T-helper 1 cell treated with Interleukin-12 subunit alpha and Interleukin-12 subunit beta and Interleukin-4 antibody, amounts not matched to agents 30 μg/mL and 1 μg/mL, for 36 hours (primary cell): ENCODE measurements around the gene PLCH1.

ENCODE experiments used
- H3K27ac Mint-ChIP-seq: one replicate; pipeline ENCODE4 v1.8.0; 2021; ENCODE audit warnings: mild to moderate bottlenecking, mixed read lengths
- H3K27me3 Mint-ChIP-seq: one replicate; pipeline ENCODE4 v1.8.0; 2021; ENCODE audit warnings: low read depth, mixed read lengths
- H3K36me3 Mint-ChIP-seq: one replicate; pipeline ENCODE4 v1.8.0; 2021; ENCODE audit warnings: low read depth, mixed read lengths
- H3K4me1 Mint-ChIP-seq: one replicate; pipeline ENCODE4 v1.8.0; 2021; ENCODE audit warnings: low read depth, mixed read lengths
- H3K4me3 Mint-ChIP-seq: one replicate; pipeline ENCODE4 v1.8.0; 2021; ENCODE audit warnings: mild to moderate bottlenecking, moderate library complexity, mixed read lengths
- H3K9me3 Mint-ChIP-seq: one replicate; pipeline ENCODE4 v1.8.0; 2021; ENCODE audit warnings: mixed read lengths

Gene PLCH1

DNA sequence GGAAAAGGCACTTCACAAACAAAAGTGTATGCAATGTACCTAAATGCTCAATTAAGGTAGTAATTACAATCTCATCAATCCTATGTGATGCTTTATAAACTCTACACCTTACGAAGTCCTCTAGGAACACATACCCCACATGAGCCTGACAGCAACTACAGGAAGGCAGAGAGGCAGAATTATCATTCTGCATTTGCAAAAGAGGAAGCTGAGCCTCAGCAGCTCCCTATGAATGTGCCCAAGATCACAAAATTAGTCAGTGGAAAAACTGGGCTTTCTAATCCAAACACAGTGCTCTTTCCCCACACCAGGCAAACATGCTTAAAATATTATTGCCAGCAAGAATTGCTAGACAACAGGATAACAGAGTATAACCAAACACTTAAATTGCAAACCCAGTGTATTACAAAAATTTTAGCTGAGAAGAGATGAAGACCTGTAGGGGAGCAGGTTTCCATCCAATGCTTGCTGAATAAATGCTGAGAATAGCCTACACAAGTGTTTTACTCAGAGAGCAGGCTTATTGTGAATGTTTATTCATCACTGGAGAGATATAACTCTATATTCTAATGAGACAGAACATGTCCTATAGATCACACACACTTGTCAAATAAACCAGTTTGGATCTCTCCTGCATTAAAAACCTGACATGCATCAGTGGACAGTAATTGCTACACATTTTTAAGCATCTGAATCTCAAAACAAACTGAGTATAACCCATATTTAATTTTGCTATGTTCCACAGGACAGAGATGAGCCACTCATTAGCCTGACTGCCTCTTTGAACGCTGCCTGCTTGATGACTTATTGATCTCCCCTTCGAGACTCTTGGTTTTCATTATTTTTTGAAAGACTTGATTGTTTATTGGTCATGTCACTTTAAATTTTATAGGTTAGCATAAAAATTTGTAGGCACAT lies 62.2 kb downstream of the PLCH1 start:
- no peak overlapping the region for H3K4me3 Mint-ChIP-seq
- H3K27me3 Mint-ChIP-seq, result no peaks in the 10 kb centered on the region
- H3K36me3 Mint-ChIP-seq, result no peaks in the 10 kb centered on the region
- H3K4me1 Mint-ChIP-seq, result no peaks in the 10 kb centered on the region
- H3K9me3 Mint-ChIP-seq, result no peaks in the 10 kb centered on the region
- H3K27ac Mint-ChIP-seq, result no peak overlapping the region

DNA sequence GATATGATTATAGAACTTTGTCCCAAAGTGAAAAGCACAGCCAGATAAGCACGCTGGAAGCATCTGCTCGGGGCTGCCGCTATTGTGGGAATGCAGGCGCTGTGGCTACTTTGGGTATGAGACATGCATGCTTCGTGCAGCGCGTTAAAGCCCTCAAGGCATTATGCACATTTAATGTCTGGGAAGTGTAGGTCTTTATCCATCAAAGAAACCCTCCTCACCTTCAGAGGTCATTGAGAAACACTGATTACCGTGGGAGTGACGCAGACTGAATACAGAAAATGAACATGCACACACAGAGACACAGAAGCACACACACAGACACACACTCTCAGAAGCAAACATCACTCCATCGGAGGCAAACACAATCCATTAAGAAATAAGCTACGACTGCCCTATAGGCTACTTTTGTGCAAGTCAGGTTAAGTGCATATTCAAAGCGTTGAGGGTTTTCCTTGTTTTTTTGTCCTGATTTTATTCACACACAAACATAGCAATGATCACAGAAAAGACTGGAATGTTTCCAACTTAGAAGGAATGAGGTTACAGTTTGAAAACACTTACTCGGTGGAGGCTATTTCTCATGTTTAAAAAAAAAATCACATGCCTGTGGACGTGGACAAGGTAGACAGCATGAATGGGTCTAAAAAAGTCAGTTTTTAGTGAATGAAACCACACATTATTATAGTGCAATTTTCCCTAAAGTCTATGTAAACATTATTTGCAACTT lies 68.5 kb downstream of the PLCH1 start:
- H3K36me3 Mint-ChIP-seq, result no peaks in the 10 kb centered on the region
- no peak overlapping the region for H3K4me3 Mint-ChIP-seq
- H3K4me1 Mint-ChIP-seq, result no peaks in the 10 kb centered on the region
- no peaks in the 10 kb centered on the region for H3K9me3 Mint-ChIP-seq
- H3K27me3 Mint-ChIP-seq, result peaks cover 10% of the 10 kb centered on the region
- H3K27ac Mint-ChIP-seq, result no peak overlapping the region

DNA sequence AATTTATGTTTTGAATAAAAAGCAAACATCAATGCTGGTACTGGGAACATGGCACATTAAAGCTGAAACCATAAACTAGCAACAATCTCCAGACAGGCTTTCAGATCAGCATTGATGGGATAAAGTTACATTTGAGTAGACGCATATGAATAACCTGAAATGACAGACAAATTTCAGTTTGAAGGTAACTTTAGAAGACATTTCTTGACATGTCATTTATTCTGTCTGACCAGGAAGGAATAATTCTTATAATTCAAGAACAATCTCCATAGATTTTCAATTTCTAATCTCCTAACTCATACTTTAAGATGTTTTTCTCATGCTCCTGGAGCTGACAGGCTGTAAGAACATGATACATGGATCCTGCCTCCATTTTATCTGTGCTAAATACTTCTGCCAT lies 69.8 kb downstream of the PLCH1 start:
- Mint-ChIP-seq H3K27ac (no peak overlapping the region), H3K4me1 (no peaks in the 10 kb centered on the region), H3K9me3 (no peaks in the 10 kb centered on the region), H3K4me3 (no peak overlapping the region), H3K36me3 (no peaks in the 10 kb centered on the region), H3K27me3 (peaks cover 10% of the 10 kb centered on the region)

DNA sequence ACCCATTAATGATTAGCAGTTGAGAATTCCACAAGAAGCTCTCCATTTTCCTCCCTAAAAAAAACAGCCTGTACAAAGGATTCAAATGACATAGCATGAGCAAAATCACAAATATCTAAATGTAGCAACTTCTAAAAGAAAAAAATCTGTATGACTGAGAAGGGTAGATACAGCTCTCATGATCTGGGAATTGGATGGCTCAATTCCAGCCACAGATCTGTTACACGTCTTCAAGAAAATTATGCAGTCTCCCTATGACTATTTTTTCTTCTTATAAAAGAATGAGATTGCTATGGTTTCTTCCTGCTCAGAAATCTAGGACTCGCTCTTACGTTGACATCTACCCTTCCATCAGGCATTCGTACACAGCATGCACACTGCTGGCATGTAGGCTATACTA lies 71.5 kb downstream of the PLCH1 start:
- H3K36me3 Mint-ChIP-seq, result no peaks in the 10 kb centered on the region
- peaks cover 10% of the 10 kb centered on the region for H3K27me3 Mint-ChIP-seq
- no peak overlapping the region for H3K4me3 Mint-ChIP-seq
- no peak overlapping the region for H3K27ac Mint-ChIP-seq
- no peaks in the 10 kb centered on the region for H3K4me1 Mint-ChIP-seq
- H3K9me3 Mint-ChIP-seq, result no peaks in the 10 kb centered on the region

DNA sequence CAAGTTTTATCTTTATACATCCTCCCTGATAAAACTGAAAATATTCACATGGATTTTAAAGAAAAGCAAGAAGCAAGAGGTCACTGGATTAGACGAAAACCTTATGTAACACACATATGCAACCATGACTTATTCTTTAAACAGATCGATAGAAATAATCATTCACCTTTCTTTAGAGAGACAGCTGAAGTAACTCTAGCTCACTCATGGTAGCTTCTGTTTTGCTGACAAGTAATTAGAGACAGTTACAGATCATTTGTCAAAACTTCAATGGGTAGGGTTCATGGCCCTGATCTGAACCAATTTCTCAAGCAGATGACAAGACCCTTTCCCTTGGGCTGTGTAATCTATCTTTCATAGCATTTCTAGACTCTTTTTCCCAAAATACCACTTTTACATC lies 74.5 kb downstream of the PLCH1 start:
- no peak overlapping the region for H3K27ac Mint-ChIP-seq
- peaks cover 10% of the 10 kb centered on the region for H3K27me3 Mint-ChIP-seq
- no peak overlapping the region for H3K4me3 Mint-ChIP-seq
- no peaks in the 10 kb centered on the region for H3K36me3 Mint-ChIP-seq
- no peaks in the 10 kb centered on the region for H3K4me1 Mint-ChIP-seq
- no peaks in the 10 kb centered on the region for H3K9me3 Mint-ChIP-seq

DNA sequence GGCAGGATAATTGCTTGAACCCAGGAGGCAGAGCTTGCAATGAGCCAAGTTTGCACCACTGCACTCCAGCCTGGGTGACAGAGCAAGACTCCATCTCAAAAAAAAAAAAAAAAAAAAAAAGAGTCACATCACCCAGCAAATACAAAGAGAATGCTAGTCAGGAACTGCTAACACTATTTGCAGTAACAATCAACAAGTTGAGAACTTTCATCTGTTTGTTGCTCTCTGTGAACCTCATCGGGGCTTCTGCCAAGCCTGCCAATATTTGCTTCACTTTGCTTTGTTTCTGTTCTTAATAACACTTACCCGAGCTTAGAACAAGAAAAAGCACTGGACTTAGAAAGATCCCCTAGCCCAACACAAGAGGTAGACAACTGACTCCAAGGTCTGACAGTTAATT lies 76.9 kb downstream of the PLCH1 start:
- no peaks in the 10 kb centered on the region for H3K9me3 Mint-ChIP-seq
- H3K4me1 Mint-ChIP-seq, result no peaks in the 10 kb centered on the region
- no peak overlapping the region for H3K27ac Mint-ChIP-seq
- no peak overlapping the region for H3K4me3 Mint-ChIP-seq
- peaks cover 10% of the 10 kb centered on the region for H3K27me3 Mint-ChIP-seq
- H3K36me3 Mint-ChIP-seq, result no peaks in the 10 kb centered on the region

DNA sequence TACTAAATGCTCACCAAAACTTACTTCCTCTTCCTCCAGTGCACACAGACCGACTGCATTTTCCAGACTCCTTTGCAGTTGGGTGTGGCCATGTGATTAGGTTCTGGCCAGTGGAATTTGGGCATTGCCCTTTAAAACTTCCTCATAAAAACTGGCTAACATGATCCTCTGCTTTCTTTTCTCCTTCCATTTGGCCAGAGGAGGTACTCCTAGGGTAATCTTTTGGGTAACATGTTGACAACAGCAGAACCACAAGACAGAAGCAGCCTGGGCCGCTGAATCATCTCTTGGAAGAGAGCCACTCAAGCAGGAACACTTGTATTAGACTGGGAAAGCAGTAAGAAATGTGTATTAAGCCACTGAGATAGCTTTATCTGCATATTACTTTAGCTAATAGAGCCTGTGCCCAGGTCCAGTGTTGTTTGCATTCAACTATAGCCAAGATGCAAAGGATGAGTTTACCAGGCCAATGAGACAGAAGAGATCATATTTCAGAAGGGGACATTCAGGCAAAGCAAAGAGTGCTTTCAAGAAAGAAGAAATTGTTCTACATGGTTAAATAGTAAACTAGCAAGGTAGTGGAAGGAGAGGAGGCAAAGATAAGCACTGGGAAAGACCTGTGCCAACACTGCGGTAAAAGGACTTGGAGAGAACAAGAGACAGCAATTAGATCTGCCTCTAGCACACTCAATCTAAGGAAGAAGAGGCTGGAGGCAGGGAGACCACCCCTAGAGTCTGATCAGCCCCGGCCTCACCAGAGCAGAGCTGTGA lies 79.8 kb downstream of the PLCH1 start:
- Mint-ChIP-seq H3K4me1 (no peaks in the 10 kb centered on the region), H3K36me3 (no peaks in the 10 kb centered on the region), H3K27ac (no peak overlapping the region), H3K4me3 (no peak overlapping the region), H3K9me3 (no peaks in the 10 kb centered on the region), H3K27me3 (peaks cover 4% of the 10 kb centered on the region)

DNA sequence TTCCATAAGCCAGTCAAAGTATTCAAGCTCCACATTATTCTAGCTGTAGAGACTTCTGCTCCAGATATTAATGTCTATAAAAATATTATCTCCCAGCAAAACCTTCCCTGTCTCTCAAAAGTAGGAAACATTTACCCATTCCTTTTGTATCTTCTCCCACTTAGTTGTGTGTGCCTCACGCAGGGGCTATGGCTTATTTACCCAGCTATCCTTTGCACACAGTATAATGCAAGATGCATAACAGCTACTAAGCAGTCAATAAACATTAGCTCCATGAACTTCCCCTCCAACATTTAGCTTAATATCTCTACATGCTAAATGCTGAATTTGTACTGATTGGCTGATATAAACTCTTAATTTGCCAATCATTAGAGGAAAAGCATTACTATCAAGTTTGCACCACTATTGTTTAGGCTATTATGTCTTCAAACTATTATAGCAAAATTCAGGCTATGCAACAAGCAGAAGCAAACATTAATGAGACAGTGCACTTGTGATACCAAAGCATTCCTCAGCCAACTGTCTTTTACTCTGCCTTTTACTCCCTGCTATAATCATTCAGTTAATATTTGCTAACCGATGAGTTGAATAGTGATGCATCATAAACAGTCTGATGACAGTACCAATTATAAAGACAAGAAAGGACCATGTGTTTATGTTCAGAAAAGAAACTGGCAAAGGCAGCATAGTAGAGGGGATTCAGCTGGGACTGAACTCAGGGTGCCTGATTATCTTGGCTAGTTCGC lies 81.2 kb downstream of the PLCH1 start:
- Mint-ChIP-seq H3K27ac (no peak overlapping the region), H3K36me3 (no peaks in the 10 kb centered on the region)

DNA sequence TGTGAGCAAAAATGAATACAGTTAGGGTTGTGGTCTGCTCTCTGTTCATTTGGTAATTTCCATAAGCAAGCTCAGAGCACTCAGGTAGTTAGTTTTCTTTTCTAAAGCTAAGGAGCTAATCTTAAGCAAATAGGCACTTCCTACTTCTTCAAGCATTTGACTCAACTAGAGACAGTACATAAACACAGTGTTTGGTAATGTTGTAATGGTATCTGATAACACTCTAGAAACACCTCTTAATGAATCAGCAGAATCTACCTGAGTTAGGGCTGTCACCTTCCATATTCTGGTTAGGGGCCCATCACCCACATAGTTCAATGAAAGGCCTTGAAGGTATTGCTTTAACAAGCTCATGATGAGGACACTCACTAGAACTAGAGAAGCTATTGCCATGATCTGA lies 83.1 kb downstream of the PLCH1 start:
- Mint-ChIP-seq H3K4me3 (no peak overlapping the region), H3K27me3 (peaks cover 4% of the 10 kb centered on the region), H3K27ac (no peak overlapping the region), H3K4me1 (no peaks in the 10 kb centered on the region), H3K9me3 (no peaks in the 10 kb centered on the region), H3K36me3 (no peaks in the 10 kb centered on the region)

More for the DNA sequence above, 81.2 kb downstream of the PLCH1 start:
- no peaks in the 10 kb centered on the region for H3K9me3 Mint-ChIP-seq
- peaks cover 4% of the 10 kb centered on the region for H3K27me3 Mint-ChIP-seq
- no peak overlapping the region for H3K4me3 Mint-ChIP-seq
- no peaks in the 10 kb centered on the region for H3K4me1 Mint-ChIP-seq

DNA sequence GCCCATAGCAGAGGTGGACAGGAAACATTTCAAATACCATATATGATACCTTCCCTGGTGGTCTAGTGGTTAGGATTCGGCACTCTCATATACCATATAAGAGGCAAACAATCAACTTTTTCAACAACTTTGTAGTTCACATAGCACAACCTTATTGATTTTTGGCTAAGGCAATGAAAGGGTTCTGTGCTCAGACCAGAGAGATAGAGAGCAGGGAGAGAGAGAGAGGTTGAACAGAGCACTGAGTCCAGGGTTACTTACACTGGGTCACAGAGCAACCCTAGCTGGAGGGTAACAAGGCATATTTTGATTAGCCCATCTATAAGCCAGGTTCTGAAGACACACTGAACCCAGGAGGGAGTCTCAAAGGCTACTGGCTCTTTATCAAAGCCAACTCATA lies 83.8 kb downstream of the PLCH1 start:
- no peak overlapping the region for H3K27ac Mint-ChIP-seq
- H3K4me1 Mint-ChIP-seq, result no peaks in the 10 kb centered on the region
- no peaks in the 10 kb centered on the region for H3K9me3 Mint-ChIP-seq
- H3K4me3 Mint-ChIP-seq, result no peak overlapping the region
- H3K27me3 Mint-ChIP-seq, result peaks cover 3% of the 10 kb centered on the region
- no peaks in the 10 kb centered on the region for H3K36me3 Mint-ChIP-seq

DNA sequence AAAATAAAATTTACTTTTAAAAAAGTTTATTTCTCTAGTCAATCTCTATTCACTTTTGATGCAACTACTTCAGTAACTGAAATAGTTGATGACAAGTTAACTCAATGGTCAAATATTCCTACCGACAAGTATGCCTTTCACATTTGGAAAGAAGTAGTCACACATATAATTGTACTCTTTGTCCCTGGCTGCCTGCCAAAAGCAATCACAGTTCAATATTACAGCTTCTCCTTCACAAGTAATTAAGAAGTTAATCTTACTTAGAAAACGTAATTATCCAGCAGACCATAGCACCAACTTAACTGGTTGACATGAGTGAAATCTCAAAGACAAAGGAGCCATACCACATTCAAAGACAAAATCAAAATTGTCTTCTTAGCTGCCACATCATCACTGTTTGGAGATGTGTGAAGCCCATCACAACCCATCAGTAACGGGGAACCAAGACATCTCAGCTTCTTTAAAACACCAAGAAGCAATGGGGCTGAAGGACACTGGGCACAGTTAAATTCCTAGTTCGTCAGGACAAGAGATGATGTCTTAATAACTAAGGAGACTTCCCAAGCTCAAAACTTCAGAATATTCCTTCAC lies 86.1 kb downstream of the PLCH1 start:
- Mint-ChIP-seq H3K27ac (no peak overlapping the region), H3K9me3 (no peaks in the 10 kb centered on the region), H3K27me3 (no peaks in the 10 kb centered on the region), H3K36me3 (no peaks in the 10 kb centered on the region), H3K4me3 (no peak overlapping the region), H3K4me1 (no peaks in the 10 kb centered on the region)

DNA sequence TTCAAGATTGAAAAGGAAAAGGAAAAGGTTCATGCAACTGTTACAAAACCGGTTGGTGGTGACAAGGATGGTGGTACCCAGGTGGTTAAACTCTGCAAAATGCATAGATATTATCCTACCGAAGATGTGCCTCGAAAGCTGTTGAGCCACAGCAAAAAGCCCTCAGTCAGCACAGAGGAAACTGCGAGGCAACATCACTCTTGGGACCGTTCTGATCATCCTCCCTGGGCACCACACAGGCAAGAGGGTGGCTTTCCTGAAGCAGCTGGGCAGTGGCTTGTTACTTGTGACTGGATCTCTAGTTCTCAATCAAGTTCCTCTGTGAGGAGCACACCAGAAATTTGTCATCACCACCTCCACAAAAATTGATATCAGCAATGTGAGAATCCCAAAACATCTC lies 86.9 kb downstream of the PLCH1 start:
- H3K4me1 Mint-ChIP-seq, result no peaks in the 10 kb centered on the region
- H3K36me3 Mint-ChIP-seq, result no peaks in the 10 kb centered on the region
- H3K9me3 Mint-ChIP-seq, result no peaks in the 10 kb centered on the region
- H3K27ac Mint-ChIP-seq, result no peak overlapping the region
- no peaks in the 10 kb centered on the region for H3K27me3 Mint-ChIP-seq
- H3K4me3 Mint-ChIP-seq, result no peak overlapping the region

DNA sequence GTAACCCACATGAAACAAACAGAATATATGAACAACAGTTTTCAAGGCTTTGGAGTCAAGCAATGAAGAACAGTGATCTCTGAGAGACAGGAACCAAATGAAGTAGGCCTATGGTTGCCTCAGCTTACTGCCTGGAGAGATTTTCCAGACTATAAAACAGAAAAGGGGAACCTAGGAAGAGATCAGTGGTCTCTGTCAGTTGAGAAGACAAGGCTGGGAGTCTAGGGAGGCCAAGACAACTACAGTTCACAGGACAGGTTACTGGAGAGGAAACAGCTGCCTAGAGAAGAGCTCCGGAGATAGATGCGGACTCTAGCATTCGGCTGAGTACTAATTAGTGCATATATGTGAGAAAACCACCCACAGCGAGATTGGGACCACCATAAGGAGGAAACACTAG lies 87.7 kb downstream of the PLCH1 start:
- Mint-ChIP-seq H3K4me1 (no peaks in the 10 kb centered on the region), H3K36me3 (no peaks in the 10 kb centered on the region), H3K4me3 (no peak overlapping the region), H3K27ac (no peak overlapping the region), H3K27me3 (no peaks in the 10 kb centered on the region), H3K9me3 (no peaks in the 10 kb centered on the region)

DNA sequence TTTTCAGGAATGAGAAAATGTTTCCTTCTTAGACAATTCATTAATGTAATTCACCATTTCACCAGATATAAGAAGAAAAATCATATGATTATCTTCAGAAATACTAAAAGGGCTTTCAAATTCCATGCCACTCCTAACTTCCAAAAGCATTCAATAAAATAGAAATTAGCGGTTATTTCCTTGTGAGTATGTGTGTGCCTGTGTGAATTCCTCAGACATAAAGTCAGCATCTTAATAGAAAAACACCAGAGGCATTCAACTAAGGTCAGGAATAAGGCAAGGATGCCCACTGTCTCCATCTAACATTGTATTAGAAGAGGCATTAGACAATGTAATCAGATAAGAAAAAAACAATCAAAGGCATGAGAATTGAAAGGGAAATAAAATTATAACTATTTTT lies 88.4 kb downstream of the PLCH1 start:
- Mint-ChIP-seq H3K36me3 (no peaks in the 10 kb centered on the region), H3K9me3 (no peaks in the 10 kb centered on the region), H3K4me1 (no peaks in the 10 kb centered on the region), H3K4me3 (no peak overlapping the region), H3K27ac (no peak overlapping the region), H3K27me3 (no peaks in the 10 kb centered on the region)
